Measurements from ENCODE around the gene LGR6. TPM values are rescaled to one million over a fixed set of nuclear protein-coding genes. Genes with fewer than 3 reads are reported as not detected.
"Not testable (repeated sequence)": the region's sequence is repeated elsewhere in the genome, so short reads cannot be mapped to it uniquely, and the experiment has no call there.

Gene LGR6
- total and polyA plus RNA-seq, 4 donors: 11.6 to 67.8 (median 33.6) TPM

- intact Hi-C loops (cut with DNase I): loop anchor here in 1 of 2 donors (10.0 kb wide), 1 partner anchor 56 kb away; no protein-coding TSS in a partner anchor
- WGBS, 2 donors: 0% methylated on average over 60 of the region's 60 CpGs
- Histone ChIP-seq H3K36me3 (ENCODE audit: control insufficient read depth in 1 of 2, insufficient read depth in 2 of 2, low read length in 1 of 2) (no peaks in the 10 kb centered on the region), H3K27me3 (ENCODE audit: control insufficient read depth in 1 of 2, insufficient read depth in 2 of 2, low read length in 1 of 2) (no peaks in the 10 kb centered on the region), H3K9me3 (ENCODE audit: control insufficient read depth, low read length) (no peaks in the 10 kb centered on the region), H3K27ac (ENCODE audit: low read depth in 1 of 2, low read length in 2 of 2) (peak within 1 kb of the TSS in 1 of 2 donors; percentile 75), H3K4me3 (ENCODE audit: low read length in 2 of 2) (peak within 1 kb of the TSS; percentile 80 to 81), H3K4me1 (ENCODE audit: control insufficient read depth in 1 of 2, insufficient read depth in 2 of 2, low read length in 2 of 2) (peaks cover 0 to 7% of the 10 kb centered on the region in 2 donors)
- peak; percentile 99 for ATAC-seq (ENCODE audit: low FRiP score)
- DNase-seq: peak; percentile 98
Measured at GRCh38 chr1:202348509-202349205, 155.1 kb downstream of the LGR6 start, which contains the start of gene PPP1R12B. Gene PPP1R12B, plus strand, starts transcription at chr1:202348699. Its CDS starts 153 bp downstream, at chr1:202348852.

DNA sequence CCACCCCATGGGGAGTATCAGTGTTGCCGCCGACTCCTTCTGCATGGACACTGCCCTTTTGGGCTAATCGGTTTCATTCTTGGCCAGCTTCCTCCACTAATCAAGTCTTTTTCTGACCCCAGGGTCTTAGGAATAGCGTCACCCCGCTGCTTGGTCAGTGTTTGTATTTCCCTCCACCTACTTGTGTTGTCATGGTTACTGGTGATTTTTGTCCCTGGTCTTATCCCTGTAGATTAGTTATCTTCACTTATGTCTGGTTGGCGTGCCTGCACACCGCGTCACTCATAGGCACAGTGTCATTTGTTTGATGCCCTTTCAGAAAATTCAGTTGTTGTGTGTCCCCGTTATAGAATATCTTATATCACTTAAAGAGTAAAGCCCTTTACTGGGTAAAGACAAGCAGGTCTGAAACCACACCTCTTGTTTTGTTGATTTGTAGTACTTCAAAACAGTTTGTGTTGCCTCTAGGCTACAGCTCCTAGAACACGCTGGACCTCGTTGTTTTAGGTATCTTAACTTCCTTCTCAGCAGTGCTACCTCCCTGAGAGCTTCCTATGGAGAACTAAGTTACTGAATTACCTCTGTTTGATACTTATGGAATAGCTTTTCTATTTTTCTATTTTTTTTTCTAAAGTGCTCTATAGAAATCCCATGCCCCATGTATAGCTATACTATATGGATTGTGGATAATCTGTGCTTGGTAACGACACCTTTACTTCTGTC lies 155.8 kb downstream of the LGR6 start:
- ATAC-seq (ENCODE audit: low FRiP score): peak; percentile 42
- DNase-seq: no peak
- Histone ChIP-seq H3K27ac (ENCODE audit: low read depth in 1 of 2, low read length in 2 of 2) (peak overlapping the region in 1 of 2 donors; percentile 75), H3K4me1 (ENCODE audit: control insufficient read depth in 1 of 2, insufficient read depth in 2 of 2, low read length in 2 of 2) (peaks cover 0 to 7% of the 10 kb centered on the region in 2 donors), H3K9me3 (ENCODE audit: control insufficient read depth, low read length) (no peaks in the 10 kb centered on the region), H3K4me3 (ENCODE audit: low read length in 2 of 2) (peak overlapping the region; percentile 80 to 81), H3K36me3 (ENCODE audit: control insufficient read depth in 1 of 2, insufficient read depth in 2 of 2, low read length in 1 of 2) (no peaks in the 10 kb centered on the region), H3K27me3 (ENCODE audit: control insufficient read depth in 1 of 2, insufficient read depth in 2 of 2, low read length in 1 of 2) (no peaks in the 10 kb centered on the region)
- intact Hi-C loops (cut with DNase I): loop anchor here in 1 of 2 donors (10.0 kb wide), 1 partner anchor 55 kb away; no protein-coding TSS in a partner anchor
- 5 to 6% methylated on average over 12 of the region's 12 CpGs for WGBS, 2 donors

- ATAC-seq (ENCODE audit: low FRiP score): no peak
- Histone ChIP-seq H3K4me3 (ENCODE audit: low read length in 2 of 2) (no peak overlapping the region), H3K36me3 (ENCODE audit: control insufficient read depth in 1 of 2, insufficient read depth in 2 of 2, low read length in 1 of 2) (no peaks in the 10 kb centered on the region), H3K27ac (ENCODE audit: low read depth in 1 of 2, low read length in 2 of 2) (no peak overlapping the region), H3K9me3 (ENCODE audit: control insufficient read depth, low read length) (no peaks in the 10 kb centered on the region), H3K27me3 (ENCODE audit: control insufficient read depth in 1 of 2, insufficient read depth in 2 of 2, low read length in 1 of 2) (no peaks in the 10 kb centered on the region), H3K4me1 (ENCODE audit: control insufficient read depth in 1 of 2, insufficient read depth in 2 of 2, low read length in 2 of 2) (peaks cover 0 to 7% of the 10 kb centered on the region in 2 donors)
- intact Hi-C loops (cut with DNase I): no loop called here
- DNase-seq: no peak
- WGBS, 2 donors: 13 to 14% methylated on average over 2 of the region's 2 CpGs
Measured at GRCh38 chr1:202351725-202352124, 158.1 kb downstream of the LGR6 start.

DNA sequence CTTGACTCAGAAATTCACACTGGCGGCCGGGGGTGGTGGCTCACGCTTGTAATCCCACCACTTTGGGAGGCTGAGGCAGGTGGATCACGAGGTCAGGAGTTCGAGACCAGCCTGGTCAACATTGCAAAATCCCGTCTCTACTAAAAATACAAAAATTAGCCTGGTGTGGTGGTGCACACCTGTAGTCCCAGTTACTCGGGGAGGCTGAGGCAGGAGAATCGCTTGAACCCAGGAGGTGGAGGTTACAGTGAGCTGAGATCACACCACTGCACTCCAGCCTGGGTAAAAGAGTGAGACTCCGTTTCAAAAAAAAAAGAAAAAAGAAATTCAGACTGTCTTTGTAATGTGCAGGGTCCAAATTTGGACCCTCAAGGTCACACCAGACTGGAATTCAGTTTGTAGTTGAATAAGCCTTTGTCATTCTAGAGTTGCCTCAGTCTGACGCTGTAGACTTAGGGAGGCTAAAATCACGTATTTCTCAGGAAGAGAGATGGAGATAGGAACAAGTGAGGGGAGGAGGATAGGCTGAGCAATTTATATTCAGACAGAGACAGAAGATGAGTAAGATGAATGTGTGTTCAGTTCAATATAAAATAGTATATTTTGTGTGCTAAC lies 159.1 kb downstream of the LGR6 start:
- H3K27me3 ChIP-seq (ENCODE audit: control insufficient read depth in 1 of 2, insufficient read depth in 2 of 2, low read length in 1 of 2); H3K36me3 ChIP-seq (ENCODE audit: control insufficient read depth in 1 of 2, insufficient read depth in 2 of 2, low read length in 1 of 2); H3K27ac ChIP-seq (ENCODE audit: low read depth in 1 of 2, low read length in 2 of 2); intact Hi-C loops (cut with DNase I); H3K4me3 ChIP-seq (ENCODE audit: low read length in 2 of 2); DNase-seq; ATAC-seq (ENCODE audit: low FRiP score); H3K4me1 ChIP-seq (ENCODE audit: control insufficient read depth in 1 of 2, insufficient read depth in 2 of 2, low read length in 2 of 2); H3K9me3 ChIP-seq (ENCODE audit: control insufficient read depth, low read length): not testable (repeated sequence)
- 92 to 93% methylated on average over 11 of the region's 11 CpGs for WGBS, 2 donors

DNA sequence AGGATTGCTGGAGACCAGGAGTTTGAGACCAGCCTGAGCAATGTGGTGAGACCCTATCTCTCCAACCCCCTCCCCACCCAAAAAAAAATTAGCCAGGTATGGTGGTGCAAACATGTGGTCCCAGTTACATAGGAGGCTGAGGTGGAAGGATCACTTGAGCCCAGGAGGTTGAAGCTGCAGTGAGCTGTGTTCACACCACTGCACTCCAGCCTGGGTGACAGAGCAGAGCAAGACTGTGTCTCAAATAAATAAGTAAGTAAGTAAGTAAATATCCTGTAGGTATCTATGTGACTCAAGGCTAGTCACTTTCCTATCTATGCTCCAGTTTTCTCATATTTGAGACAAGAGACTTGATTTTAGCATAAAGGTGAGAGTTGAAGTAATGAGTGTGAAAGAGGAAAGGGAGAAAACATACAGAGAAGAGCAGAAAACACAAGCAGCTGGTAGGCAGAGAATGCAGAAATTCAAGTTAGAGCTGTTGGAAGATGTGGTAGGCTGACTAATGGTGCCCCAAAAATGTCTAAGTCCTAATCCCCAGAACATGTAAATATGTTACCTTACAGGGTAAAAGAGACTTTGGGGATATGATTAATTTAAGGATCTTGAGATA lies 162.4 kb downstream of the LGR6 start:
- peaks cover 0 to 5% of the 10 kb centered on the region in 2 donors for H3K4me1 ChIP-seq (ENCODE audit: control insufficient read depth in 1 of 2, insufficient read depth in 2 of 2, low read length in 2 of 2)
- intact Hi-C loops (cut with DNase I): no loop called here
- no peak overlapping the region for H3K4me3 ChIP-seq (ENCODE audit: low read length in 2 of 2)
- no peak overlapping the region for H3K27ac ChIP-seq (ENCODE audit: low read depth in 1 of 2, low read length in 2 of 2)
- no peaks in the 10 kb centered on the region for H3K27me3 ChIP-seq (ENCODE audit: control insufficient read depth in 1 of 2, insufficient read depth in 2 of 2, low read length in 1 of 2)
- no peak for ATAC-seq (ENCODE audit: low FRiP score)
- H3K36me3 ChIP-seq (ENCODE audit: control insufficient read depth in 1 of 2, insufficient read depth in 2 of 2, low read length in 1 of 2): no peaks in the 10 kb centered on the region
- H3K9me3 ChIP-seq (ENCODE audit: control insufficient read depth, low read length): no peaks in the 10 kb centered on the region
- DNase-seq: no peak

DNA sequence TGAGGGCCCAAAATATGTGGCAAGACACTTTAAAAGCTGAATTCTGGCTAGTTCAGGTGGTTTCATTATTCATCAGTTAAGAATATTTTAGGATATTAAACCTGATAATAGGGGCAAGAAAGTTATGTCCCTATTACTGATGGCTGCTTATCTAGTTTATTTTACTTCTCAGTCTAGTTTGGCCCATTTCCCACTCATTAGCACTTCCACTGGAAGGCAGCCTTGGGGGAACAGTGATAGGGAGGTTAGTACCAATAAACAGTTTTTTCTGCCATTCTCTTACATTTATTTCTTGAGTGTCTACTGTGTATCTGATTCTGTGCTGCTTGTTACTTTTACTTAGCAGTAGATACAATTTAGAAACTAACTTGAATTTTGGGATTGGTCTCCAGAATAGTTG lies 163.9 kb downstream of the LGR6 start:
- no peak for DNase-seq
- no peaks in the 10 kb centered on the region for H3K36me3 ChIP-seq (ENCODE audit: control insufficient read depth in 1 of 2, insufficient read depth in 2 of 2, low read length in 1 of 2)
- H3K4me3 ChIP-seq (ENCODE audit: low read length in 2 of 2): no peak overlapping the region
- intact Hi-C loops (cut with DNase I): no loop called here
- no peaks in the 10 kb centered on the region for H3K9me3 ChIP-seq (ENCODE audit: control insufficient read depth, low read length)
- no peaks in the 10 kb centered on the region for H3K27me3 ChIP-seq (ENCODE audit: control insufficient read depth in 1 of 2, insufficient read depth in 2 of 2, low read length in 1 of 2)
- H3K4me1 ChIP-seq (ENCODE audit: control insufficient read depth in 1 of 2, insufficient read depth in 2 of 2, low read length in 2 of 2): no peaks in the 10 kb centered on the region
- no peak overlapping the region for H3K27ac ChIP-seq (ENCODE audit: low read depth in 1 of 2, low read length in 2 of 2)
- no peak for ATAC-seq (ENCODE audit: low FRiP score)

DNA sequence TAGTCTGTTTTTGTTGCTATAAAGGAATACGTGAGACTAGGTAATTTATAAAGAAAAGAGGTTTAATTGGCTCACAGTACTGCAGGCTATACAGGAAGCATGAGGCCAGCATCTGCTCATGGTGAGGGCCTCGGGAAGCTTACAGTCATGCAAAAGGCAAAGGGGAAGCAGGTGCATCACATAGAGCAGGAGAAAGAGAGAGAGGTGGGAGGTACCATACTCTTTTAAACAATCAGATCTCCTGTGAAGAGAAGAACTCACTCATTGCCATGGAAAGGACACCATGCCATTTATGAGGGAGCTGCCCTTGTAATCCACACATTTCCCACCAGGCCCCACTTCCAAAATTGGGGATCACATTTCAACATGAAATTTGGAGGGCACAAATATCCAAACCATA lies 167.6 kb downstream of the LGR6 start:
- Histone ChIP-seq H3K9me3 (ENCODE audit: control insufficient read depth, low read length) (no peaks in the 10 kb centered on the region), H3K4me1 (ENCODE audit: control insufficient read depth in 1 of 2, insufficient read depth in 2 of 2, low read length in 2 of 2) (no peaks in the 10 kb centered on the region), H3K36me3 (ENCODE audit: control insufficient read depth in 1 of 2, insufficient read depth in 2 of 2, low read length in 1 of 2) (no peaks in the 10 kb centered on the region), H3K27ac (ENCODE audit: low read depth in 1 of 2, low read length in 2 of 2) (no peak overlapping the region), H3K27me3 (ENCODE audit: control insufficient read depth in 1 of 2, insufficient read depth in 2 of 2, low read length in 1 of 2) (no peaks in the 10 kb centered on the region), H3K4me3 (ENCODE audit: low read length in 2 of 2) (no peak overlapping the region)
- DNase-seq: no peak
- intact Hi-C loops (cut with DNase I): no loop called here
- 92 to 95% methylated on average over 2 of the region's 2 CpGs for WGBS, 2 donors
- ATAC-seq (ENCODE audit: low FRiP score): no peak

- H3K36me3 ChIP-seq (ENCODE audit: control insufficient read depth in 1 of 2, insufficient read depth in 2 of 2, low read length in 1 of 2): no peaks in the 10 kb centered on the region
- no peak overlapping the region for H3K27ac ChIP-seq (ENCODE audit: low read depth in 1 of 2, low read length in 2 of 2)
- DNase-seq (no peak), ATAC-seq (ENCODE audit: low FRiP score) (no peak)
- WGBS, 2 donors: 40 to 46% methylated on average over 3 of the region's 3 CpGs
- H3K4me3 ChIP-seq (ENCODE audit: low read length in 2 of 2): no peak overlapping the region
- no peaks in the 10 kb centered on the region for H3K4me1 ChIP-seq (ENCODE audit: control insufficient read depth in 1 of 2, insufficient read depth in 2 of 2, low read length in 2 of 2)
- no peaks in the 10 kb centered on the region for H3K9me3 ChIP-seq (ENCODE audit: control insufficient read depth, low read length)
- intact Hi-C loops (cut with DNase I): no loop called here
- no peaks in the 10 kb centered on the region for H3K27me3 ChIP-seq (ENCODE audit: control insufficient read depth in 1 of 2, insufficient read depth in 2 of 2, low read length in 1 of 2)
Measured at GRCh38 chr1:202361701-202362100, 168.1 kb downstream of the LGR6 start.
